Neutrophil (primary cell): ENCODE results near the gene SLC30A10.
"Not testable (repeated sequence)": the region's sequence is repeated elsewhere in the genome, so short reads cannot be mapped to it uniquely, and the experiment has no call there.

ENCODE experiments used
- H3K27ac ChIP-seq: fragments of 200-600 bp; sonication (generic); 2 replicates; pipeline ENCODE4 v1.5.1; 2016; ENCODE audit warnings: mild to moderate bottlenecking, moderate library complexity
- H3K27me3 ChIP-seq: fragments of 200-600 bp; sonication (generic); 2 replicates; pipeline ENCODE4 v1.6.0; 2016; ENCODE audit warnings: mild to moderate bottlenecking
- H3K36me3 ChIP-seq: fragments of 200-600 bp; sonication (generic); 2 replicates; pipeline ENCODE4 v1.5.1; 2017
- H3K4me1 ChIP-seq, 2 experiments: fragments of 200-600 bp in 1 of 2; sonication (generic) in 1 of 2; 1 replicate in 1 of 2; 2 replicates in 1 of 2; pipeline versions ENCODE4 v1.5.1 to v1.6.1; 2013 to 2016; ENCODE audit warnings: low read depth in 1 of 2, low read length in 1 of 2, mild to moderate bottlenecking in 1 of 2, moderate library complexity in 1 of 2; ENCODE audit not compliant: control insufficient read depth in 1 of 2, insufficient read depth in 1 of 2
- H3K4me3 ChIP-seq, 2 experiments: fragments of 200-600 bp in 1 of 2; sonication (generic) in 1 of 2; 1 replicate in 1 of 2; 2 replicates in 1 of 2; pipeline ENCODE4 v1.5.1; 2013 to 2016; ENCODE audit warnings: low read depth in 1 of 2, low read length in 1 of 2, mild to moderate bottlenecking in 1 of 2, moderate library complexity in 1 of 2
- H3K9me3 ChIP-seq: fragments of 200-600 bp; sonication (generic); 2 replicates; pipeline ENCODE4 v1.5.1; 2016
- CTCF ChIP-seq: fragments of 200-600 bp; sonication (generic); IDR thresholded peaks from 2 replicates; pipeline ENCODE4 v1.5.1; 2016; ENCODE audit warnings: antibody characterized with exemption

Gene SLC30A10

GRCh38 chr1:219940707-219941106, 12.3 kb upstream of the SLC30A10 start:
- no peaks in the 10 kb centered on the region for H3K9me3 ChIP-seq
- TF ChIP-seq CTCF, result no peak
- no peak overlapping the region for H3K27ac ChIP-seq
- no peak overlapping the region for H3K4me3 ChIP-seq
- H3K27me3 ChIP-seq, result peaks cover 27% of the 10 kb centered on the region
- H3K36me3 ChIP-seq, result no peaks in the 10 kb centered on the region
- no peaks in the 10 kb centered on the region for H3K4me1 ChIP-seq

- H3K9me3 ChIP-seq, result no peaks in the 10 kb centered on the region
- H3K36me3 ChIP-seq, result no peaks in the 10 kb centered on the region
- no peak overlapping the region for H3K27ac ChIP-seq
- H3K27me3 ChIP-seq, result peaks cover 27% of the 10 kb centered on the region
- no peaks in the 10 kb centered on the region for H3K4me1 ChIP-seq
- TF ChIP-seq CTCF, result no peak
- H3K4me3 ChIP-seq, result no peak overlapping the region
These were observed 10.3 kb upstream of the SLC30A10 start for GRCh38 chr1:219938706-219939105.

GRCh38 chr1:219933763-219934162, 5.4 kb upstream of the SLC30A10 start:
- peaks cover 45% of the 10 kb centered on the region for H3K27me3 ChIP-seq
- H3K4me1 ChIP-seq, H3K36me3 ChIP-seq, H3K4me3 ChIP-seq, H3K9me3 ChIP-seq, H3K27ac ChIP-seq: not testable (repeated sequence)

GRCh38 chr1:219931033-219931432, 2.7 kb upstream of the SLC30A10 start:
- no peak overlapping the region for H3K4me3 ChIP-seq
- no peaks in the 10 kb centered on the region for H3K4me1 ChIP-seq
- no peak for TF ChIP-seq CTCF
- peaks cover 61% of the 10 kb centered on the region for H3K27me3 ChIP-seq
- H3K9me3 ChIP-seq, result no peaks in the 10 kb centered on the region
- H3K36me3 ChIP-seq, result no peaks in the 10 kb centered on the region
- H3K27ac ChIP-seq, result no peak overlapping the region

- H3K4me3 ChIP-seq, result no peak overlapping the region
- no peaks in the 10 kb centered on the region for H3K9me3 ChIP-seq
- no peak for TF ChIP-seq CTCF
- H3K27me3 ChIP-seq, result peaks cover 78% of the 10 kb centered on the region
- no peaks in the 10 kb centered on the region for H3K36me3 ChIP-seq
- no peak overlapping the region for H3K27ac ChIP-seq
- no peaks in the 10 kb centered on the region for H3K4me1 ChIP-seq
These were observed 398 bp upstream of the SLC30A10 start for GRCh38 chr1:219928791-219929118.

- Histone ChIP-seq H3K36me3 (no peaks in the 10 kb centered on the region), H3K4me3 (no peak overlapping the region), H3K27ac (no peak overlapping the region), H3K4me1 (no peaks in the 10 kb centered on the region), H3K27me3 (peaks cover 89% of the 10 kb centered on the region), H3K9me3 (no peaks in the 10 kb centered on the region)
- TF ChIP-seq CTCF, result no peak
These were observed 930 bp downstream of the SLC30A10 start for GRCh38 chr1:219927298-219927955.
